SK-N-SH treated with all-trans-retinoic acid at 6 μM for 48 hours (cell line): ENCODE results near the gene HM13.

Experiments used
- ATAC-seq: fragments of 200-7000 bp; cut with Tn5 transposase; 3 replicates; pipeline ENCODE4 v1.9.1; 2020; ENCODE audit warnings: mild to moderate bottlenecking, moderate library complexity
- ARNTL ChIP-seq: fragments of 450-650 bp; formaldehyde crosslinking; IDR thresholded peaks from 2 replicates; pipeline ENCODE4 v1.5.0; 2020; ENCODE audit warnings: low read depth, mild to moderate bottlenecking, moderate library complexity, borderline replicate concordance
- CREB5 ChIP-seq: fragments of 250-450 bp; sonication (Bioruptor Pico); IDR thresholded peaks from 2 replicates; pipeline ENCODE4 v1.5.1; 2020; ENCODE audit warnings: low read depth, mild to moderate bottlenecking, moderate library complexity
- CSDC2 ChIP-seq: fragments of 250-450 bp; sonication (Bioruptor Pico); IDR thresholded peaks from 2 replicates; pipeline ENCODE4 v1.5.0; 2020; ENCODE audit warnings: mild to moderate bottlenecking, moderate library complexity
- ISL1 ChIP-seq: fragments of 250-450 bp; sonication (Bioruptor Pico); IDR thresholded peaks from 2 replicates; pipeline ENCODE4 v2.1.2; 2022; ENCODE audit warnings: mild to moderate bottlenecking, moderate library complexity
- OSR1 ChIP-seq: fragments of 250-450 bp; sonication (Bioruptor Pico); IDR thresholded peaks from 2 replicates; pipeline ENCODE4 v1.8.0; 2022; ENCODE audit warnings: moderate library complexity, mild to moderate bottlenecking, inconsistent platforms
- PATZ1 ChIP-seq: fragments of 250-450 bp; sonication (Bioruptor Pico); IDR thresholded peaks from 2 replicates; pipeline ENCODE4 v1.8.0; 2020; ENCODE audit warnings: mild to moderate bottlenecking, moderate library complexity, borderline replicate concordance
- PPARA ChIP-seq: fragments of 250-450 bp; sonication (Bioruptor Pico); IDR thresholded peaks from 2 replicates; pipeline ENCODE4 v1.5.0; 2020; ENCODE audit warnings: mild to moderate bottlenecking, borderline replicate concordance
- RARB ChIP-seq: fragments of 250-450 bp; sonication (Bioruptor Pico); IDR thresholded peaks from 2 replicates; pipeline ENCODE4 v1.8.0; 2021; ENCODE audit warnings: mild to moderate bottlenecking, moderate library complexity
- SNAI2 ChIP-seq: fragments of 250-450 bp; sonication (Bioruptor Pico); IDR thresholded peaks from 2 replicates; pipeline ENCODE4 v1.5.0; 2020; ENCODE audit warnings: mild to moderate bottlenecking, moderate library complexity
- TCF4 ChIP-seq: fragments of 250-450 bp; sonication (Bioruptor Pico); IDR thresholded peaks from 2 replicates; pipeline ENCODE4 v1.8.0; 2021; ENCODE audit warnings: mild to moderate bottlenecking, moderate library complexity, borderline replicate concordance
- TOX ChIP-seq: fragments of 250-450 bp; sonication (Bioruptor Pico); IDR thresholded peaks from 2 replicates; pipeline ENCODE4 v1.8.0; 2021; ENCODE audit warnings: mild to moderate bottlenecking, moderate library complexity, borderline replicate concordance
- TSHZ2 ChIP-seq: fragments of 250-450 bp; sonication (Bioruptor Pico); IDR thresholded peaks from 2 replicates; pipeline ENCODE4 v1.5.0; 2020; ENCODE audit warnings: mild to moderate bottlenecking, moderate library complexity
- ZC3H10 ChIP-seq: fragments of 250-450 bp; sonication (Bioruptor Pico); IDR thresholded peaks from 2 replicates; pipeline ENCODE4 v1.5.1; 2021; ENCODE audit warnings: mild to moderate bottlenecking, moderate library complexity
- ZFP3 ChIP-seq: fragments of 250-450 bp; sonication (Bioruptor Pico); IDR thresholded peaks from 2 replicates; pipeline ENCODE4 v1.5.0; 2020; ENCODE audit warnings: mild to moderate bottlenecking, moderate library complexity
- ZFP30 ChIP-seq: fragments of 450-650 bp; formaldehyde crosslinking; IDR thresholded peaks from 2 replicates; pipeline ENCODE4 v1.5.0; 2022; ENCODE audit warnings: mild to moderate bottlenecking, moderate library complexity
- ZNF565 ChIP-seq: fragments of 450-650 bp; formaldehyde crosslinking; conservative IDR thresholded peaks from 2 replicates; pipeline ENCODE4 v1.5.0; 2020; ENCODE audit warnings: low read depth, mild to moderate bottlenecking, moderate library complexity
- ZNF70 ChIP-seq: fragments of 450-650 bp; formaldehyde crosslinking; IDR thresholded peaks from 2 replicates; pipeline ENCODE4 v1.5.0; 2020; ENCODE audit warnings: mild to moderate bottlenecking, moderate library complexity
- TF ChIP-seq, protein P1 (sequence below): fragments of 250-450 bp; sonication (Bioruptor Pico); IDR thresholded peaks from 2 replicates; pipeline ENCODE4 v1.5.1; 2021; ENCODE audit warnings: mild to moderate bottlenecking, moderate library complexity

The HM13 gene

DNA sequence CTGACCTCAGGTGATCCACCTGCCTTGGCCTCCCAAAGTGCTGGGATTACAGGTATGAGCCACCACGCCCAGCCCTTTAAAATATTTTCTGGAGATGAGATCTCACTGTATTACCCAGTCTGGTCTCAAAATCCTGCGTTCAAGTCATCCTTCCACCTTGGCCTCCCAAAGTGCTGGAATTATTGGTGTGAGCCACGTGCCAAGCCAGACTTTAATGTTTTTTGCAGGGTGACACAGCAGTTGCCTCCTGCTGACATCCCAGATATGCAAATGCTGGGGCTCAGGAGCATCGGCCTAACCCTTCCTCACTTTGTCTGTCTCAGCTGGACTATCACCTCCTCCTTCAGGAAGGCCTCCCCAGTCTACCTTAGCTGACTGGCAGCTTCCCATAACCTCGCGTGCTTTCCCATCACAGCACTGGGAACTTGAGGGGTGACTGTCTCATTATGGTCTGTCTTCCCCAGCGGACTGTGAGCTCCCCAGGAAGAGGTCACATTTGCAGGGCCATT is 76.5 kb downstream of the HM13 start:
- TF ChIP-seq SNAI2 (CRISPR knock-in tag): no peak
- no peak for ATAC-seq

DNA sequence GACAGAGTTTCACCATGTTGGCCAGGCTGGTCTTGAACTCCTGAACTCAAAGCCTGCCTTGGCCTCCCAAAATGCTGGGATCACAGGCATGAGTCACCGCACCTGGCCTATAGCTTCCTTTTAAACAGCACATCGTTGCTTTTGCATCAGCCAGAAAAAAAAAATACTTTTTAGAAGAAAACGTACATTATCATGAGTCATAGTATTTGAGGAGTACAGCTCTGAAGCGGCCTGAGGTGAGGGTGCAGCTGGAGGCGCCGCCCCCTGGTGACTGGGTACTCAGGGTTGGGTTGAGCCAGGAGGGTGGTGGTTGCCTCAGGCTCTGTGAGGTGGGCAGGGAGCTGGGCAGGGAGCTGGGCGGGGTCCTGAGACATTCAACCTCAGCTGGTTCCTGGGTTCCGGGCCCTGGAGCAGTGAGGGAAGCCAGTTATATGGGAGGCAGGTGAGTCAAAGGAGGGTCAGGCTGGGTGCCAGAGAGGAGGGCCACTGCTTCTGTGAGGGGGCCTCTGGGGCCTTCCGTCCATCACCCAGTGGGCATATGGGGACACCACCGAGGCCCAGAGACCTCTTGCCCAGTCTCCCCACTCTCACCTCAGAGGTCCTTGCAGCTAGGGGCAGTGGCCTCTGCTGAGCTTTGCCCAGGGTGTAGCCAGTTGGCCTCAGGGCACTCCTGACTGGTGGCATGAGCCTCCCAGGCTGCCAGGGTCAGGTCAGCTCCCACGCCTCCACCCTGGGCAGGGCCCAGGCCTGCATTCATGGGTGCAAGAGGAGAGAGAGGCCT is 79.2 kb downstream of the HM13 start:
- no peak for TF ChIP-seq PATZ1
- TF ChIP-seq, protein P1, sequence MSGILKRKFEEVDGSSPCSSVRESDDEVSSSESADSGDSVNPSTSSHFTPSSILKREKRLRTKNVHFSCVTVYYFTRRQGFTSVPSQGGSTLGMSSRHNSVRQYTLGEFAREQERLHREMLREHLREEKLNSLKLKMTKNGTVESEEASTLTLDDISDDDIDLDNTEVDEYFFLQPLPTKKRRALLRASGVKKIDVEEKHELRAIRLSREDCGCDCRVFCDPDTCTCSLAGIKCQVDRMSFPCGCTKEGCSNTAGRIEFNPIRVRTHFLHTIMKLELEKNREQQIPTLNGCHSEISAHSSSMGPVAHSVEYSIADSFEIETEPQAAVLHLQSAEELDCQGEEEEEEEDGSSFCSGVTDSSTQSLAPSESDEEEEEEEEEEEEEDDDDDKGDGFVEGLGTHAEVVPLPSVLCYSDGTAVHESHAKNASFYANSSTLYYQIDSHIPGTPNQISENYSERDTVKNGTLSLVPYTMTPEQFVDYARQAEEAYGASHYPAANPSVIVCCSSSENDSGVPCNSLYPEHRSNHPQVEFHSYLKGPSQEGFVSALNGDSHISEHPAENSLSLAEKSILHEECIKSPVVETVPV: no peak
- no peak for TF ChIP-seq SNAI2 (CRISPR knock-in tag)
- no peak for TF ChIP-seq CREB5 (CRISPR knock-in tag)
- TF ChIP-seq, all 23 proteins: peak for 0
- peak; percentile 77 for ATAC-seq

DNA sequence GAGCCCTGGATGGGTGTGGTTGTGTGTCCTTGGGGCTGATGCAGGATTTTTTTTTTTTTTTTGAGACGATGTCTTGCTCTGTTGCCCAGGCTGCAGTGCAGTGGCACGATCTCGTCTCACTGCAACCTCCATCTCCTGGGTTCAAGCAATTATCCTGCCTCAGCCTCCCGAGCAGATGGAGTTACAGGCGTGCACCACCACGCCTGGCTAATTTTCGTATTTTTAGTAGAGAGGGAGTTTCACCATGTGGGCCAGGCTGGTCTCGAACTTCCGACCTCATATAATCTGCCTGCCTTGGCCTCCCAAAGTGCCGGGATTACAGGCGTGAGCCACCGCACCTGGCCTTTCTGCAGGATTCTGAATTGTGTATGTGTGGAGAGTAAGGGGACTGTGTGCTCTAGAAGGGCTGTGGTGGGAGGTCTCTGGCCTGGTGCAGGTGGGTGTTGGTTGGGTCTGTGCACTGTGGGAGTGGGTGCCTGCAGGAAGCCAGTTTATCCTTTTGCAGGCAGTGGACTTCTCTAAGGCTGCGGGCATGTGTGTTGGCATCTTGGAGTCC is 79.8 kb downstream of the HM13 start:
- ATAC-seq: no peak
- no peak for TF ChIP-seq ARNTL (CRISPR knock-in tag)
- no peak for TF ChIP-seq TCF4
- no peak for TF ChIP-seq PATZ1
- TF ChIP-seq ZC3H10 (CRISPR knock-in tag): no peak
- no peak for TF ChIP-seq PPARA
- no peak for TF ChIP-seq CSDC2 (CRISPR knock-in tag)

GRCh38 chr20:31594558-31595379 is 80.5 kb downstream of the HM13 start:
- no peak for ATAC-seq
- TF ChIP-seq ZFP3 (CRISPR knock-in tag): no peak
- no peak for TF ChIP-seq ZNF70 (CRISPR knock-in tag)
- no peak for TF ChIP-seq SNAI2 (CRISPR knock-in tag)
- TF ChIP-seq ISL1 (CRISPR knock-in tag): no peak
- no peak for TF ChIP-seq ZC3H10 (CRISPR knock-in tag)
- TF ChIP-seq TCF4: no peak
- TF ChIP-seq TOX (CRISPR knock-in tag): no peak
- no peak for TF ChIP-seq PPARA
- TF ChIP-seq TSHZ2 (CRISPR knock-in tag): no peak
- TF ChIP-seq ZNF565 (CRISPR knock-in tag): no peak
- TF ChIP-seq OSR1 (CRISPR knock-in tag): no peak
- TF ChIP-seq RARB (CRISPR knock-in tag): no peak
- TF ChIP-seq ZFP30 (CRISPR knock-in tag): no peak
